Stimulated activated CD4-positive, alpha-beta T cell treated with anti-CD3 and anti-CD28 coated beads, Interleukin-12 subunit alpha, Interleukin-12 subunit beta, amount 100 ng/mL, for 48 hours (primary cell): ENCODE data around the gene TNS1.

ENCODE experiments used
- DNase-seq, 3 donors: peaks; one replicate each; pipeline ENCODE4 v3.0.0-alpha.2; 2020; ENCODE audit warnings: low read depth in 2 of 3, low spot score in 1 of 3

Gene TNS1

DNA sequence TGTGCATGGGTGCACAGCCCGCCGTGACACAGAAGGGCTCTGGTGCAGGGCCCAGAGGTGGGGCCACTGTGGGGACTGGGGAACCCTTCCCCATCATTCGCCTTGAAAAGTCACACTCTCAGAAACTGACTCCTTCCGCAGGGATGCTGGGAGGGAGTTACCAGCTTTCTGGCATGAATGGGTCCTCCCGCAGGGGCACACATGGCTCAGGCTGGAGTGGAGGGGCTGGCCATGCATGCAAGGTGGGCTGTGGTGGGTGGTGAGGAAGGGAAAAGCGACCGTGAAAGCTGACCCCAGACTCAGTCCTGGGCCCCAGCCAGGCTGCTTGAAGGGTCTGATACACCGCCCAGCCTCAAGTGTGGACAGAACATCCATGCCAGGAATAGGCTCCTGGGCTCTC lies 201.1 kb downstream of the TNS1 start:
- DNase-seq, result no peak

DNA sequence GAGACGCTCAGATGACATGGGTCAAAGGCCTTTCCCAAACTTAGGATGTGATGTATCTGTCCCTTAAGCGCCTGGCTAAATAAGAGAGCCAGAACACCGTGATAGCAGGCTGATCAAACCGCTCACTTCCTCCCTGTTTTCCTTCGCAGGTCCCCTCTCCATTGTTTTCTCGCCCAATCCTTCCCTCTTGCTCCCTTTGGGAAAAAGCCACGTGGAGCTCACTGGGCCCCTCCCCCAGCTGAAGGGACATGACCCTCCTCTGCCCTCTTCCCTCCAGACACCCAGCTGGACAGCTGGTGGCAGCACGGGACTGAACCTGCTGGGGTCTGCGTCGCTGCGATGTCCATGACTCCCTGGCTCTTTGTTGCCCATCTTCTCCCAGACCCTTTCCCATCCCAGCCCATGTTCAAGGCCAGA lies 201.7 kb downstream of the TNS1 start:
- no peak for DNase-seq

DNA sequence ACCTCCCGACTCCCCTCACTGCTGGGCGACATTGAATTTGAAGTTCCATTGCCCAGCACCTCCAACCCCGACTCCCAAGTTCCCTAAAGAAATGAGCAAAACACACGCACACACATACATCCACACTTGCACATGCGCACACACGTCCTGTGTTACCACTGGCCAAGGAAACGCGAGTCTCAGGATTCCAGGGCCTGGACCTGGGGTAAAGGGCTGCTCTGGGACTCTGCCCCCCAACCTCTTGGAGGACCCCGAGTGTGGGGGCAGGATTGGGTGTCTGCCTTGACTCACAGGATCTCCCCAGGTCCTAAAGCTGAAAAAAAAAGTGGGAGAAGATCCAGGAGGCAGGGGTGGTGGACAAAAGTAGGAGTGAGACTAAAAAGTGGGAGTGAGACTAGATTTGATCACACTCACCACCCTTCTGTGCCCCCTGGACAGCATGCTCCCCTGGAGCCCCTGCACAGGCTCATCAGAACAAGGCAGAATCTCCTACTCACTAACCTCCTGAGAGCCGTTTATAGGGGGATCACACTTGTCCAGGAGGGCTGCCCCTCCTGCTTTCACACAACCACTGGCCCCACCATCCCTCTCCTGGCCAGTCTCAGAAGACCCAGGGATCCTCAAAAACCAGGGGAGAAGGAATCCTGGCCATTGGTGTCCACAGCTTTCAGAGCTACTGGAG lies 202.2 kb downstream of the TNS1 start:
- DNase-seq, result no peak

DNA sequence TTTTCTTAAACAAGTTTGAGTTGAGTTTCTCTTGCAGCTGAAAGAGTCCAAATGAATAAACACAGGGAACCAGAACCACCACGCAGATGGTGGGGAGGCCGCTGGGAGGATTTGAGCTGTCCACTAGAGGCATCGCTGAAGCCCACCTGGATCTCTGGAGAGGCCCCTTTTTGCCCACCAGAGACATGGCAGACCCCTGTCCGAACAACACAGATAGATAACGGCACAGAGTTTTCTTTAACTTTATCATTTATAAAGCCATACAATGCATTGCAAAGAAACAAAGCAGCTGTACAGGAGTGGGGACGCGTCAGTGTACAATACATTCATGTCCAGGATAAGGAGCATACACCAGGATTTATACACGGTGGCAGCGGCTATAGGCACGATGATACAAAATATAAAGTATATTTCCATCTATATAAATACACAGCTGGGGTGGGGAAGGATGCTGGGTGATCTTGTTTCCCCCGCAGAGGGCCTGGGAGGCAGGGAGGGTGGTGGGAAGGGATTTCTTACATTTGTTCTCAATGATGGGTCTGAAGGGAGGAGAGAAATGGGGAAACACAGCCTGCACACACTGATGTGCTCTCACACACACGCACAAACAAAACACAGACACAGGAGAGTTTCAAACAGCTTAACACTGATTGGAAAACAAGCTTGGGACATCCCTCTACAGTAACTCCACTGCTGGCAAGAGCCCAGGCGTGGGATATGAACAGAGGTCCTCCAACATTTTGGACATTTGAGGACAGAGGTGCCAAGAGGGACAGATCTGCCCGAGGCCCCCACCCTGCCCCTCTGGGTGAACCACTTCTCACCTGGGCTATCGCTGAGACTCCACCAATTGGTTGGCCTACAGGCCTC lies 203.0 kb downstream of the TNS1 start:
- no peak for DNase-seq

DNA sequence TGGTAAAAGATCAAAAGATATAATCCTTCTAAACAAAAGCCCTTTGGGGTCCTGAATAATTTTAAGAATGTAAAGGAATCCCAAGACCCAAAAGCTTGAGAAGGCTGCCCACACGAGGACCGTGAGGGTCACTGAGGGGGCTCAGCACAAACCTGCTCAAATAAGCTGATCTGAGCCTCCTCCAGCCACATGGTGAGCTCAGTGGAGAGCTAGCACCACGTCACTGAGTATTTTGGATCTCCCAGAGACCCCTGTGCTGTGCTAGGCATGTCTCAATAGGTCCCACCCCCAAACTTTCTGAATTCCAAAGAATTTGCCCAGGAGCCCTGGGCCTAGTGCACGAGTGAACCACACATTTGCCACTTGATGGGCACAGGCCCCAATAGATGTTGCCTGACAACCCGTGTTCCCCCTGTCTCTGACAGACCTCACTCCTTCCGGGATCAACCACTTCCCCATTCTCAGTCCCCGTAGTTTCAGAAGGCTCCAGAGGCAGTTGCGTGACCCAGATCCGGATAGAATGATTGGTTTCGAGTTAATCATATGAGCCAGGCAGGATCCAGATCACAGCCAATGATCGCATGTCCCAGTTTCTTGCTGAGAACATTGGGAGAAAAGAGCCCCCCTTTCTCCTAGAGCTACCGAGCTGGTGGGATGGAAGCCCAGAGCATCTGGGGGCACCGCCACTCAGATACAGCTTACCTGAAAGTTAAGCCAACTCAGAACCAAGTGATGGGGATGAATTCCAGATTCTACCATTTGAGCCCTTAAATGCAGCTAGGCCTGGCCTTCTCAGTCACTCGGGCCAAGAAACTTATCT lies 203.8 kb downstream of the TNS1 start:
- no peak for DNase-seq

DNA sequence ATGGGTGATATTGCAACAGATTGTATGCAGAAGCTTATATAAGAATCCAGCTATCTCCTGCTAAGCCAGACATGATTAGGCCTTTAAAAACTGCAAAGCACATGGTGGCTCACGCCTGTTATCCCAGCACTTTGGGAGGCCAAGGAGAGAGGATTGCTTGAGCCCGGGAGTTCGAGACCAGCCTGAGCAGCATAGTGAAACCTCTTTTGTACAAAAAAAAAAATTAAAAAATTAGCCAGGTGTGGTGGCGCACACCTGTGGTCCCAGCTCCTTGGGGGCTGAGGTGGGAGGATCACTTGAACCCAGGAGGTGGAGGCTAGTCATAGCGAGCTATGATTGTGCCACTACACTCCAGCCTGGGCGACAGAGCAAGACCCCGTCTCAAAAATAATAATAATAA lies 204.6 kb downstream of the TNS1 start:
- no peak for DNase-seq

DNA sequence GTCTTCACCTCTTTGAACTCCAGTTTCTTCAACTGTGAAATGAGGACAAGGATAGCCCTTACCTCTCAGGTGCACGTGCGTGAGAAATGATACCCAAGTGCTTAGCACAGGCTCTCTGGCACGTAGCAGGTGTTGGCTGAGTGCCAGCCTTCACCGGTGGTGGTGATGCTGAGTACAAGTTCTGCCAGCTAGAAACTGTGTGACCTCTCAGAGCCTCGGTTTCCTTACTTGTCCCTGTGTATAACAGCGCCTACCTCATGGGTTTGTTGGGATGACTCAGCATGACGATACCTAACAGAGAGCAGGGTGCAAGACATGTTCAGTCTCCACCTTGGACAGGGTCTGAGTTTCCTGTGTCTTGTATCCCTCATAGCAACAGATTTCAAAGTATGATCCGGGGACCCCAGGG lies 205.1 kb downstream of the TNS1 start:
- DNase-seq, result no peak

DNA sequence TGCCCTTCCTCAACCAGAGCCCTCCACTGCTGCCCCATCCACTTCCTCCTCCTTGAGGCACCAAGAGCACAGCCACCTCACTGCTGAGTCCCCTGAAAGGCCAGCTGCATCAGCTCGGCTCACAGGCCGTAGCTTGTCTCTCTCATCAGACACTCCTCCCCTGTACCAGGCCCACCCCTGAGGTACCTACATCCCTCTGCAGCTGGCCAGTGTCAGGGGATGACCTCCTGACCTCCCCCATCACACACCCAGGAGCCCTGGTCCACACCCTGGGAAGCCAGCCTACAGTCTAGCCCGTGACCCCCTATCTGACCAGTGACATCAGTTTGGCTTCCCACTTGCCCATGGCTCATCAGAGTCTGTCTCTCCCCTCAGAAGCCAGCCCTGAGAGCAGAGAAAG lies 205.6 kb downstream of the TNS1 start:
- DNase-seq, result no peak

DNA sequence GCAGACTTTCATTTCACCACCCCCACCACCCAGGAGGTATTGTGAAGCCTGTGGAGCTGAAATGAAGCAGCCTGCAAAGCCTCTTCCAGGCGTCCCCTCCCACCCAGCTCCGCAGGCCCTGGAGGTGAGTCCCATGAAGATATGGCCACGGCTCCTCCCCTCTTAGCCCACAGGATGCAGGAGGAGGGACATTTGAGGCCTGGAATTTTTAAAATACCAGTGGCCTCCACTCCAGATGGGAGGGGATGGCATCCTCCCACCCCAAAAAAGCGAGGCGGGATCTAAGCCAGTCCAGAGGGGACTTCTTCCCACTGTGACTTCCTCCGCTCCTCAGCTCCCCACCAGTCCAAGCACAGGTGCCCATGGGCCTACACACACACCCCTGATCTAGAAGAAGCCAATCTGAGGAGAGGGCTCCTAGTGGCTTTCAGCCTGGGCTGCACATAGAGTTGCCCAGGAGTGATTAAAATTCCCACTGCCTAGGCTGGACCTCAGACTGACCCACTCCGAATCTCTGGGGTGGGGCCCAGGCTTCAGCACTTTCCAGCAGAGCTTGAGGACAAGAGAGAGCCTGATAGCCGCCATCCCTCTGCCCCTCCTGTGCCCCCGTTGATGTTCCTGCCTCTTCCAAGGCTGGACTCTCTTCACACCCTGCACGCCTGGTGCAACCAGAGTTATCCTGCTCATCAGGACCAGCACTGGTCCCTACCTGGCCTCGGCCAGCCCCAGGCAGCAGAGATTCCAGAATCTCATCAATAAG lies 206.9 kb downstream of the TNS1 start:
- no peak for DNase-seq

DNA sequence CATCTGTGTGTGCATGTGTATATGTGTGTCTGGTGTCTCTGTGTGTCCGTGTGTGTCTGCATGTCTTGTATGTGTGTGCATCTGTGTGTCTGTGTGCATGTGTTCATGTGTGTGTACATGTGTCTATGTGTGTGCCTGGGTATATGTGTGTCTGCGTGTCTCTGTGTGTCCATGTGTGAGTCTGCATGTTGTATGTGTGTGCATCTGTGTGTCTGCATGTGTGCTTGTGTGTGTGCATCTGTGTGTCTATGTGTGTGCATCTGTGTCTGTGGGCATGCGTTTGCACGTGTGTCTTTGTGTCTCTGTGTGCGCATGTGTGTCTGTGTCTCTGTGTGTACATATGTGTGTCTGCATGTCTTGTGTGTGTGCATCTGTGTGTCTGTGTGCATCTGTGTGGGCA lies 207.7 kb downstream of the TNS1 start:
- no peak for DNase-seq

DNA sequence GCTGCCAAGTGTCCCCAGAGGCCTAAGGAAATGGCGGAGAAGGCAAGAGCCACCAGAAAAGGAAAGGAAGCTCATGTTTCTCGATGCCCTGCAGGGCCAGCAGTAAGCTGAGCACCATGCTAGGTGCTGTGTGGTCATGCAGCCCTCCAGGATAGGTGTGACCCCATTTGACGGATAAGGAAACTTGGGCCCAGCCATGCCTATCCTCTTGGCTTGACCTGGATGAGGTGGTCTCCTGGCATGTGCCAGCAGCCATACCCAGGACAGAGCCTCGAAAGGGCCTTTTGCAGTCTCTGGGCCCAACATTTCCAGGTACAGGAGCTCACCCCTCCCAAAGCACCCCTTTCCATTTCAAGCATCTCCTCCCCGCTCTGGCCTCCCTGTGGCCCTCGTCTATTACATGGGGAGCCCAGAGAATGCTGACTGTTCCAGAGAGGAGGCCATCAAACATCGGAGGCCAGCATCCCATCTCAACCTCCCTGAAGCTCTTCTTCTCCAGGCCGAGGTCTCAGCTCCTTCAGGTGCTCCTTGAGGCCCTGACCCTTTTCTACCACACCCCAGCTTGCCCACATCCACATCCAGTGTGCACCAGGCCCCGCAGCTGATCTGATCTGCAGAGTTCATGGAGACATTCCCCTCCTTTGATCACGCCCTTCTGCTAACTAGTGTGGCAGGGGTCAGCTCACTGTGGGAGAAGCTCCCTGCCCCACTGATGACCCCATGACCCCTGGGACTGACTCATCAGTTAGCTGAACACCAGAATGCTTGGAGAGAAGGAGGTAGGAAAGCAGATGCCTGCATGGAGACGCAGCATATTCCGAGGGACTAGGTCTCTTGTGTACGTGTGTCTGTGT lies 208.4 kb downstream of the TNS1 start:
- DNase-seq, result no peak

DNA sequence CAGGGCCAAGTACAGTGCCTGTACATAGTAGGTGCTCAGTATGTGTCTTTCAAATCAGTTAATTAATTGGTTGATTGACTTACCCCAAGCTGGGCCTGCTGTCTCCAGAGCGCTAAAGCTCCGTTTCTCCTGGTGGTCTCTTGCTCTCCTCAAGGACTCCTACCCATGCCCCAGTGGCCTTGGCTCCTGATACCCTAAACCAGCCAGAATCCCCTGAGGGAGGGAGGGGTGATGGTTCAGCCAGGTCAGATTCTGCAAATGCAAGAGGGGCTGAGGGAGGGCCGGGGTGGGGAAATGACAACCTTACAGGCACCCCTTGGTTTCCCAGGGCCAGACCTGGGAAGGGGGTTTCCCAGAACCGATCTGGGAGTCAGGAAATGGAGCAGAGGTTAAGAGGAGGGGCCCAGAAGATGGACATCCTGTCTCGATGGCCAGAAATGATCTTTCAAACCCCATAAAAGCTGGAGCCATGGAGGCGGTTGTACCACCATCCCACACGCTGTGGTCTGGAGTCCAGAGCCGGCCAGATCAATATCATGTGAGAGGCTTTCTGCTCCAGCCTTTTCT lies 209.1 kb downstream of the TNS1 start:
- no peak for DNase-seq

DNA sequence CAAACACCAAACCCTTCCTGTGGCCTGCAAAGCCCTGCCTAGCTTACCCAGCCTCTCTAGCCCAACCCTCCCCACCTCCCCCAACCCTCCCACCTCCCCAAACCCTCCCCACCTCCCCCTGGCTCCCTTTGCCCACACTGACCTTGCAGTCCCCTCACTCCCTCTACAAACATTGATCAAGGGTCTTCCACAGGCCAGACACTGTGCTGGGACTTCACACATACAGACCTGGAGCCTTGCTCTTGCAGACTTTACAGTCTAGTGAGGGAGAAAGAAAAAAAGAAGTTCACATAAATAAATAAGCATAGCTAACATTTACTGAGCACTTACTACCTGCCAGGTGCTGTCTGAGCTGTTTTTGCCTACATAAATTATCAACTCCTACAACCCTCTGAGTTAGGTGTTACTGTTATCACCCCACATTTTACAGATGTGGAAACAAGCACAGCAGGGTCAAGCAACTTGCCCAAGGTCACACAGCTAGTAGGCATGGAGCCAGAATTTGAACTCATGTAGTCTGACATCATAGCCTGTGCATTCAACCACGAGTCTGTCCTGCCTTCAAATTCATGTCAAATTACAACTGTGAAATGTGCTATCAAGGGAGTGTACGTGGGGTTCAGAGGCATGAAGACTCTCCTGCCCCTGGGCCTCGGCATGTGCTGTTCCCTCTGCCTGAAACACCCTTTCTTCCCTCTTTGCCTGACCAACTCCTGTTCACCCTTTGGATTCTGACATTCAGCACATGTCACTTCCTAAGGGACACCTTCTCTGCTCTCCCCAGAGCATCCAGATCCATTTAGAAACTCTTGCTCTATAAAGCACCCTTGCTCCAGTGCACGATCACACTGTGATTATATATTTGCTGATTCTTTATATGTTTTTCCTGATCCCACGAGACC lies 209.9 kb downstream of the TNS1 start:
- DNase-seq, result no peak

DNA sequence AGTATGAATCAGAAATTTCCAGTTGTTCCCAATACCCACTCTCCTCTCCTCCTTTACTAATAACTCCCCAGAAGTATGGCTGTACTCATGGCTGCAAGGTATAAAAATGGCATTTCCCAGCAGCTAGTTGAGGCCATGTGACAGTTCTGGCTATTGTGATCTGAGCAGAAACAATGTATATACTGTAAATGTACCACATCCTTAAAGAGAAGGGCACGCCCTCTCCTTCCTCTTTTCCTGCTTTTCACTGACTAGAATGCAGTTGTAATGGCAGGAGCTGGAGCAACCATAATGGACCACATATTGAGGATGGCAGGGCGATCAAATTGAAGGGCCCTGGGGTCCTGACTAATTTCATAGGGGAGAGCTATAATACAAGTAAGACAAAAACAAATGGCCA lies 211.2 kb downstream of the TNS1 start:
- DNase-seq, result no peak

DNA sequence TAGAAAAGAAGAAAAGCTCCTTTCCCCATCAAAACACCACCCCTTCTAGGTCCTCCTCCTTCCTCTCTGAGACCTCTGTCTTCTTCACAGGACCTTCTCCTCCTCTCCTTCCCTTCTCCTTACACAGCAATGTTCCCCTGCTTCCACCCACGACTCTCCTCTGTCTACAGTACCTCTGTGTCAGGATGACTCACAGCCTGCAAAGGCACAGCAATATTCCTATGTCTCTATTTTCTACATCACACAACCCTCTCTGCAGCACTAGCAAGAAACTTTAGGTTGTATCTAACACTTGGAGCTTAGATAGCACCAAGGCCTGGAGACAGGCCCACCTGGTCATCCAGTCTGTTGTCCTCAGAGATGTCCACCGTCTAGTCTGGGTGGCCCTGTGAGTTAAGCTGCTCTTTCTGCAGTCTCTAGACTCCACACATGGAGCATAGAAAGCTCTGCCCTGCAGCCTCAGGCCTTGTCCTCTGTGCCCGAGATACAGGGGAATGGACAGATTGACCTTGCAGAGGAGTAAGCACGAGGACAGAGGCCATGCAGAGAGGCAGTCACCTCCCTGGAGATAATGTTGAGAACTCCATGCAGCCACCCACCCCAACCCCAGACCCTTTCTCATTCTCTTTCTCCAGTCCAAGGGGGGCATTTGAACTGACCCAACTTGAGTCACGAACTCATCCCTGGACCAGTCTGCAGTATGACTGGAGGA lies 212.0 kb downstream of the TNS1 start:
- DNase-seq, result no peak

DNA sequence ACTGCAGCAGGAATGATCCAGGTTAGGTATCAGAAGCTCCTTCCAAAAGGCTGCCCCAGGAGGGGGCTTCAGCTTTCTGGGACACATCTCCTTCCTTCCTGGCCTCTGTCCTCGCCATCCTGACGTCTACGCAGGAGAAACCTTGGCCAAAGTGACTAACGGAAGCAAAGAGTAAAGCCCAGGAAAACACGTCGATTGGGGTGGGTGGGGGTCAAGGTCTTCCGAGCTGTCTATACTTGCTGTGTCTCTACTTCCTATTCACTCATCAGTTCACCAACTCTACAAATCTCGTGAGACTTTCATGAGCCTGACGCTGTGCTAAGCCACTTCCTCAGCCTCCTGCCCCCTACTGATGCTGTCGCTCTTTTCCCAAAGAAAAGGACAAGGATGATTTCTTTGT lies 212.6 kb downstream of the TNS1 start:
- DNase-seq, result no peak

DNA sequence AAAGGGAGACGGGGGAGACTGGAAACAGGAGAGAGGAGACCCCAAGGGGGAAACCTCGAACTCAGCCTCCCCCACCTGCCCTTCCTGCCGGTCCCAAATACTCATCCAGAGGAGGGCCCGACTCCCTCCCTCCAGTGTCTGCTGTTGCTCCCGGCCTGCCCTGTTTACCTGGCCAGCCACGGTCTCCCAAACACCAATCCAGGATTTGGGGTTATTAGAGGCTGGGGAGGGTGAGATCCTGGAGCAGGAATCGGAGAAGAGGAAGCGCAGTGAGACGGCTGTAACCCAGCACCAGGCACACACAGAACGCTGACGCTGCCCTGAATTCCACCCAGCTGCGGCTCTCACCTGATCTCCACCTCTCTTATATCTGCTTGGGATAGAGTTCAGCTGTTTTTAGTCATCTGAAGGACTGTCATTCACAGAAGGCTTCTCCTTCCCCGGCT lies 213.0 kb downstream of the TNS1 start:
- DNase-seq, result no peak
